ENCODE measurements around the gene TRRAP.

- no peak for TF ChIP-seq CTCF (conservative IDR thresholded peaks at IDR 0.05)
- no peak for TF ChIP-seq EZH2 (IDR thresholded peaks at IDR 0.05; ENCODE audit: low read depth)
These were observed 116.0 kb downstream of the TRRAP start for GRCh38 chr7:98994046-98994944.
